ENCODE measurements around the gene TFPT. TPM values are rescaled to one million over a fixed set of nuclear protein-coding genes. Genes with fewer than 3 reads are reported as not detected.

The TFPT gene
- total and polyA plus RNA-seq, 2 donors: 34.3 to 34.9 TPM

DNA sequence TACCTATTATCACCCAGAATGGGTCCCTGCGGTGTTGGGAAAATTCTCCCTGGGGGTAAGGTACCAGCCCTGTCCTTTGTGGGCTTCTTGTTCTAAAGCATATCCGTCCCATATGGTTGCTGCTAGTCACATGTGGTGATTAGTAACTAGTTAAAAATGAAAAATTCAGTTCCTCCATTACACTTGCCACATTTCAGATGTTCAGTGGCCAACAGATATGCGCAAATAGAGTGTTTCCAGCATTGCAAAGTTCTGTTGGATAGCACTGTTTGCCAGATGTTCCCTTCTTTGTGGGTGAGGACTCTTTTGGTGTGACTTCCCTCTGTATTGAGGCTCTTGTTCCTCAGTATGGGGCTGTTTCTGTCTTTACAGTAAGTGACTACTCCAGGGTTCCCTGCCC lies 25.9 kb upstream of the TFPT start:
- peaks cover 21 to 26% of the 10 kb centered on the region in 2 donors for H3K4me1 ChIP-seq (ENCODE audit: control insufficient read depth in 2 of 2, insufficient read depth in 2 of 2, low read length in 2 of 2)
- H3K36me3 ChIP-seq (ENCODE audit: control insufficient read depth in 2 of 2, insufficient read depth in 2 of 2, low read length in 1 of 2): peaks cover 61 to 70% of the 10 kb centered on the region in 2 donors
- DNase-seq (ENCODE audit: low read depth in 6 of 9, low spot score in 9 of 9): no peak
- no peaks in the 10 kb centered on the region for H3K9me3 ChIP-seq (ENCODE audit: control insufficient read depth in 2 of 2, insufficient read depth in 1 of 2, low read length in 1 of 2)
- WGBS: 96% methylated on average over 3 of the region's 3 CpGs
- no peak overlapping the region for H3K27ac ChIP-seq (ENCODE audit: low read depth in 1 of 2, low read length in 1 of 2)
- no peaks in the 10 kb centered on the region for H3K27me3 ChIP-seq (ENCODE audit: control insufficient read depth in 2 of 2, insufficient read depth in 1 of 2, low read length in 1 of 2)
- H3K4me3 ChIP-seq (ENCODE audit: low read length in 2 of 2): no peak overlapping the region

- 53% methylated on average over 31 of the region's 31 CpGs for WGBS
- peaks cover 28 to 33% of the 10 kb centered on the region in 2 donors for H3K4me1 ChIP-seq (ENCODE audit: control insufficient read depth in 2 of 2, insufficient read depth in 2 of 2, low read length in 2 of 2)
- H3K36me3 ChIP-seq (ENCODE audit: control insufficient read depth in 2 of 2, insufficient read depth in 2 of 2, low read length in 1 of 2): peaks cover 34 to 43% of the 10 kb centered on the region in 2 donors
- DNase-seq (ENCODE audit: low read depth in 6 of 9, low spot score in 9 of 9): no peak
- H3K27me3 ChIP-seq (ENCODE audit: control insufficient read depth in 2 of 2, insufficient read depth in 1 of 2, low read length in 1 of 2): peaks cover 0 to 4% of the 10 kb centered on the region in 2 donors
- H3K9me3 ChIP-seq (ENCODE audit: control insufficient read depth in 2 of 2, insufficient read depth in 1 of 2, low read length in 1 of 2): peaks cover 0 to under 1% of the 10 kb centered on the region in 2 donors
- no peak overlapping the region for H3K27ac ChIP-seq (ENCODE audit: low read depth in 1 of 2, low read length in 1 of 2)
- H3K4me3 ChIP-seq (ENCODE audit: low read length in 2 of 2): peak overlapping the region; percentile 69 to 98
Measured at GRCh38 chr19:54138489-54139256, 23.2 kb upstream of the TFPT start.

DNA sequence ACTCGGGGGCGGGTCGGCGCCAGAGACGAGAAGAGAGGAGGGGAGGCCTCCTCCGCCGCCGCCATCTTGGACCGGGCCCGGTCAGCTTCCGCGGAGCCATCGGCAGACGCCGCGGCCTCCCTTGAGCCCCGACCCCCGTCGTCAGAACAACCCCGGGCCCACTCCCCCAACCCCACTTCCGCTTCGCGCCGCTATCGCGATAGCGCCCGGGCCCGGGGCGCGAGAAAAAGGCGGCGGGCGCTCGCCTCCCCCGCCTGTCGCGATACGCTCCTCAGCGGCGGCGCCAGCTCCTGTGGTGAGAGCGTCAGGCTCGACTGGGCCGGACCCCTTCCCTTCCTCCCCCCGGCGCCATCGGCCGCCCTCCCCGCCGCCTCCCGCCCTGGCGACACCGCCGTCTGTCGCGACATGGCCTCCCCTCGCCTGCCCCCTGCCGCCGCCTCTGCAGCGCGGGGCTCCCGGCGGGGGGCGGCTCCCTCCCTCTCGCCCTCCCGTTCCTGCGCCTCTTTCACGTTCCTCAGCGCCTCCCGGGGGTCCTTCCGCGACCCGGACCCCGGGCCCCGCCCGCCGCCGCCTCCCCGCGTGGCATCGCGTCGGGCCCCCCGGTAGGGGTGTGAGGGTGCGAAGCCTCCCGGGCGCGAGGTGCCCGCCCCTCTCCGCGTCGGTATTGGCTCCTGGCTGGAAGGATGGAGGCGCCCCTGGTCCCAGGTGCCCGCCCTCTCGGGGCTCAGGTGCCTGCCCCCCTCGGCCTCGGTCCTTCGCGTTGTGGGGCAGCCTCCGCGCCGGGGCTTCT lies 22.4 kb upstream of the TFPT start, which contains the start of gene CNOT3:
TSS of gene CNOT3 (plus strand) at position 64 of the 790 bp plus-strand sequence. CDS start 5,217 bp downstream, outside the sequence.
- DNase-seq (ENCODE audit: low read depth in 6 of 9, low spot score in 9 of 9): peak in 2 of 9 donors; percentile 18 to 42
- H3K9me3 ChIP-seq (ENCODE audit: control insufficient read depth in 2 of 2, insufficient read depth in 1 of 2, low read length in 1 of 2): peaks cover 2 to 4% of the 10 kb centered on the region in 2 donors
- peaks cover 0 to 4% of the 10 kb centered on the region in 2 donors for H3K27me3 ChIP-seq (ENCODE audit: control insufficient read depth in 2 of 2, insufficient read depth in 1 of 2, low read length in 1 of 2)
- peaks cover 26 to 35% of the 10 kb centered on the region in 2 donors for H3K36me3 ChIP-seq (ENCODE audit: control insufficient read depth in 2 of 2, insufficient read depth in 2 of 2, low read length in 1 of 2)
- H3K4me1 ChIP-seq (ENCODE audit: control insufficient read depth in 2 of 2, insufficient read depth in 2 of 2, low read length in 2 of 2): peaks cover 28 to 33% of the 10 kb centered on the region in 2 donors
- H3K4me3 ChIP-seq (ENCODE audit: low read length in 2 of 2): peak within 1 kb of the TSS; percentile 69 to 98
- H3K27ac ChIP-seq (ENCODE audit: low read depth in 1 of 2, low read length in 1 of 2): peak within 1 kb of the TSS; percentile 82 to 87
- under 1% methylated on average over 103 of the region's 103 CpGs for WGBS

GRCh38 chr19:54136864-54137698 lies 21.6 kb upstream of the TFPT start:
- H3K27ac ChIP-seq (ENCODE audit: low read depth in 1 of 2, low read length in 1 of 2): peak overlapping the region; percentile 82 to 87
- under 1% methylated on average over 46 of the region's 46 CpGs for WGBS
- peaks cover 2 to 4% of the 10 kb centered on the region in 2 donors for H3K9me3 ChIP-seq (ENCODE audit: control insufficient read depth in 2 of 2, insufficient read depth in 1 of 2, low read length in 1 of 2)
- H3K4me1 ChIP-seq (ENCODE audit: control insufficient read depth in 2 of 2, insufficient read depth in 2 of 2, low read length in 2 of 2): peaks cover 28 to 33% of the 10 kb centered on the region in 2 donors
- peaks cover 0 to 4% of the 10 kb centered on the region in 2 donors for H3K27me3 ChIP-seq (ENCODE audit: control insufficient read depth in 2 of 2, insufficient read depth in 1 of 2, low read length in 1 of 2)
- H3K4me3 ChIP-seq (ENCODE audit: low read length in 2 of 2): peak overlapping the region; percentile 69 to 98
- H3K36me3 ChIP-seq (ENCODE audit: control insufficient read depth in 2 of 2, insufficient read depth in 2 of 2, low read length in 1 of 2): peaks cover 22 to 27% of the 10 kb centered on the region in 2 donors
- DNase-seq (ENCODE audit: low read depth in 6 of 9, low spot score in 9 of 9): peak; percentile 97 to 100 (median 99)

GRCh38 chr19:54136086-54136863 lies 20.8 kb upstream of the TFPT start:
- Histone ChIP-seq H3K27ac (ENCODE audit: low read depth in 1 of 2, low read length in 1 of 2) (peak overlapping the region; percentile 62 to 82), H3K27me3 (ENCODE audit: control insufficient read depth in 2 of 2, insufficient read depth in 1 of 2, low read length in 1 of 2) (peaks cover 0 to 4% of the 10 kb centered on the region in 2 donors), H3K4me1 (ENCODE audit: control insufficient read depth in 2 of 2, insufficient read depth in 2 of 2, low read length in 2 of 2) (peaks cover 28 to 33% of the 10 kb centered on the region in 2 donors), H3K4me3 (ENCODE audit: low read length in 2 of 2) (peak overlapping the region; percentile 47 to 56), H3K36me3 (ENCODE audit: control insufficient read depth in 2 of 2, insufficient read depth in 2 of 2, low read length in 1 of 2) (peaks cover 21 to 23% of the 10 kb centered on the region in 2 donors), H3K9me3 (ENCODE audit: control insufficient read depth in 2 of 2, insufficient read depth in 1 of 2, low read length in 1 of 2) (peaks cover 2 to 4% of the 10 kb centered on the region in 2 donors)
- 7% methylated on average over 30 of the region's 30 CpGs for WGBS
- peak in 1 of 9 donors; percentile 19 for DNase-seq (ENCODE audit: low read depth in 6 of 9, low spot score in 9 of 9)

GRCh38 chr19:54133957-54134590 lies 18.6 kb upstream of the TFPT start:
- H3K27me3 ChIP-seq (ENCODE audit: control insufficient read depth in 2 of 2, insufficient read depth in 1 of 2, low read length in 1 of 2): peaks cover 0 to 4% of the 10 kb centered on the region in 2 donors
- peaks cover 20 to 23% of the 10 kb centered on the region in 2 donors for H3K36me3 ChIP-seq (ENCODE audit: control insufficient read depth in 2 of 2, insufficient read depth in 2 of 2, low read length in 1 of 2)
- peaks cover 18 to 19% of the 10 kb centered on the region in 2 donors for H3K4me1 ChIP-seq (ENCODE audit: control insufficient read depth in 2 of 2, insufficient read depth in 2 of 2, low read length in 2 of 2)
- no peak overlapping the region for H3K4me3 ChIP-seq (ENCODE audit: low read length in 2 of 2)
- H3K27ac ChIP-seq (ENCODE audit: low read depth in 1 of 2, low read length in 1 of 2): no peak overlapping the region
- peaks cover 2 to 4% of the 10 kb centered on the region in 2 donors for H3K9me3 ChIP-seq (ENCODE audit: control insufficient read depth in 2 of 2, insufficient read depth in 1 of 2, low read length in 1 of 2)
- DNase-seq (ENCODE audit: low read depth in 6 of 9, low spot score in 9 of 9): no peak
- 79% methylated on average over 2 of the region's 2 CpGs for WGBS

DNA sequence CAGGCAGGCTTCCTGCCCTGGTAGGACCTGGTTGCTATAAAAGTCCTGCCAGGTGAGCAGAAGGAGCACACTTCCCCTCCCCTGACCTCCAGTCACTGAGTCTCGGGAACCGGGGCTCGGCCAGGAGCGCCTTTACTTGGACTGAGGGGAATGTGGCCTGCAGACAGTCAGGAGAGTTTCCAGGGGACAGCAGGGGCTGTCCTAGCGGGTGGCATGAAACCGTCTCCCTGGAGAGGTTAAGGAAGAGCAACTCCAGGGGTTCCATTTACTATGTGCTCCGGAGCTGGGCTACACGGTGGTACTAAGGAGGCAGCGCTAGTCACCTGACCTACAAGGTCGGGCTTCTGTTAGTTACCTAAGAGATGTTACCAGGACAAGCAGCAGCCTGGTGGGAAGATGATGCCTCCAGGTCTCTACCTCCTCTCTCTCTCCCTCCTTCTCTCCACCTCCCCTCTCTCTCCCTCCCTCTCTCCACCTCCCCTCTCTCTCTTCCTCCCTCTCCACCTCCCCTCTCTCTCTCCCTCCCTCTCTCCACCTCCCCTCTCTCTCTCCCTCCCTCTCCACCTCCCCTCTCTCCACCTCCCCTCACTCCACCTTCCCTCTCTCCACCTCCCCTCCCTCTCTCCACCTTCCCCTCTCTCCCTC lies 18.0 kb upstream of the TFPT start:
- 94% methylated on average over 10 of the region's 10 CpGs for WGBS
- Histone ChIP-seq H3K27ac (ENCODE audit: low read depth in 1 of 2, low read length in 1 of 2) (no peak overlapping the region), H3K9me3 (ENCODE audit: control insufficient read depth in 2 of 2, insufficient read depth in 1 of 2, low read length in 1 of 2) (peaks cover 2 to 4% of the 10 kb centered on the region in 2 donors), H3K4me3 (ENCODE audit: low read length in 2 of 2) (no peak overlapping the region), H3K4me1 (ENCODE audit: control insufficient read depth in 2 of 2, insufficient read depth in 2 of 2, low read length in 2 of 2) (peaks cover 12 to 13% of the 10 kb centered on the region in 2 donors), H3K27me3 (ENCODE audit: control insufficient read depth in 2 of 2, insufficient read depth in 1 of 2, low read length in 1 of 2) (peaks cover 0 to 4% of the 10 kb centered on the region in 2 donors), H3K36me3 (ENCODE audit: control insufficient read depth in 2 of 2, insufficient read depth in 2 of 2, low read length in 1 of 2) (peaks cover 26 to 27% of the 10 kb centered on the region in 2 donors)
- DNase-seq (ENCODE audit: low read depth in 6 of 9, low spot score in 9 of 9): peak in 2 of 9 donors; percentile 55 to 60

All from thymus (tissue), 11 donors.